Fibroblast of lung (primary cell): ENCODE data around the gene ZNF197.
"Not testable (repeated sequence)": the region's sequence is repeated elsewhere in the genome, so short reads cannot be mapped to it uniquely, and the experiment has no call there.

ENCODE experiments used
- CTCF ChIP-seq, 2 donors: IDR thresholded peaks in 1 of 2; conservative IDR thresholded peaks in 1 of 2; 1 replicate in 1 of 2; 2 replicates in 1 of 2; pipeline ENCODE4 v1.5.1; 2011 to 2012; ENCODE audit warnings: low read length in 2 of 2, control low read depth in 1 of 2, inconsistent platforms in 1 of 2, low read depth in 1 of 2, mild to moderate bottlenecking in 1 of 2
- EZH2 ChIP-seq: IDR thresholded peaks from 2 replicates; pipeline ENCODE4 v1.5.1; 2012; ENCODE audit warnings: low read length, control low read depth, mild to moderate bottlenecking; ENCODE audit errors: missing control alignments

- not testable (repeated sequence) for TF ChIP-seq CTCF (conservative IDR thresholded peaks at IDR 0.05 in 1 of 2, IDR thresholded peaks at IDR 0.05 in 1 of 2; ENCODE audit: low read depth in 1 of 2, low read length in 2 of 2); EZH2
Observed at GRCh38 chr3:44578924-44579515, 45.8 kb upstream of the ZNF197 start.
